GM12872 (cell line): ENCODE measurements around the gene HOOK2.

Experiments
- CTCF ChIP-seq: IDR thresholded peaks from 3 replicates; pipeline ENCODE4 v1.5.1; 2011; ENCODE audit warnings: low read depth, mild to moderate bottlenecking, low read length, moderate library complexity; ENCODE audit not compliant: insufficient read depth

The HOOK2 gene

GRCh38 chr19:12736995-12737834 is 38.1 kb downstream of the HOOK2 start, which contains the start of gene GET3:
GET3 (plus strand) TSS chr19:12737497; CDS start chr19:12737506, 9 bp downstream.
- TF ChIP-seq CTCF = no peak

DNA sequence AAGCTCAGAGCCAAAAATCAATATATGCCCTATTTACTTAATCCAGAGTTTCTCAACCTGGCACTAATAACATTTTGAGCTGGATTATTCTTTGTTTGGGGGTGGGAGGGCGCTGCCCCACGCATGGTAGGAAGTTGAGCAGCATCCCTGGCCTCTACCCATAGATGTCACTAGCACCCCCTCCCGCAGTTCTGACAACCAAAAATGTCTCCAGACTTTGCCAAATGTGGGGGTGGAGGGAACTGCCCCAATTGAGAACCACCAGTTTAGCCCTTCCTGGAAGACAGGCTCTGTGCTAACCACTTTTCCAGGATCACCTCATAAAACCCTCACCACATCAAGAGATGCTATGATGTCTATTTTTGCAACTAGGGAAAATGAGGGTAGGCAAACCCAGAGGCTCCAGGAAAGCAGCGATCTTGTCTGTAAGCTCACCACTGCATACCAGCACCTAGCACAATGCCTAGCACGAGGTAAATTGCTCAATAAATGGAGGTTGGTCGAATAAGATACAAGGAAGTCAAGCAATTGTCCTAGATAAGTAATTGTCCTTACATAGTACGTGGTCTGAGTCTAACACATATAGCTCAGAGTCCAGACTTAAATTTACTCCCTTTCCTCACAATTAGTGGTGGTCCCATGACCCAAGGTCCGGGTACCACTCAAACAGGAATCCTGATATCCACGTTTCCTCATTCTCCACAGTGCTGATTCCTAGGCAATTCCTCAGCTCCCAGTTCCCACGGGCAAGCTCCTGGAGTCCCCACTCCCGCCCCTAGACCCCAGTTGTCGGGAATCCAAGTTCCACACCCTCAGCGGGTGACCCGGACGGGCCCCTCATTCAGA is 41.8 kb downstream of the HOOK2 start:
- TF ChIP-seq CTCF = peak; percentile 81

GRCh38 chr19:12731337-12731736 is 44.0 kb downstream of the HOOK2 start:
- no peak for TF ChIP-seq CTCF

GRCh38 chr19:12730064-12730463 is 45.3 kb downstream of the HOOK2 start:
- TF ChIP-seq CTCF = no peak

DNA sequence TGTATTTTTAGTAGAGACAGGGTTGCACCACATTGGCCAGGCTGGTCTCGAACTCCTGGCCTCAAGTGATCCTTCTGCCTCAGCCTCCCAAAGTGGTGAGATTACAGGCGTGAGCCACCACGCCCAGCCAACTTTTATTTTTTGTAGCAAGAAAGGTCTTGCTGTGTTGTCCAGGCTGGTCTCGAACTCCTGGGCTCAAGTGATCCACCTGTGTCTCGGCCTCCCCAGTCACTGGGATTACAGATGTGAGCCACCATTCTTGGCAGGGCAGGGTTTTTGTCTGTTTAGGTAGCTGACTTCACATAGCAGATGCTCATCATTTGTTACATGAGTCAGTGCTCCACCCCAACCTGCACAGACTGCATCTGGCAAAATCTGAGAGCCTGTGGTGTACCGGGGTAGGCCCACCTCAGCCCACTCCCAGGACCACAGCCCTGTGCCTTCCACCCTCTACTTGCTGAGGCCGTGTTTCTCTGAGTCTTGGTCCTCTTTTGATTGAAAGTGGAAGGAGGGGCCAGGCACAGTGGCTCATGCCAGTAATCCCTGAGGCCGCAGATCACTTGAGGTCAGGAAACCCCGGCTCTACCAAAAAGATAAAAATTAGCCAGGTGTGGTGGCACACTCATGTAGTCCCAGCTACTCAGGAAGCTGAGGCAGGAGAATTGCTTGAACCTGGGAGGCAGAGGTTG is 47.5 kb downstream of the HOOK2 start:
- no peak for TF ChIP-seq CTCF

DNA sequence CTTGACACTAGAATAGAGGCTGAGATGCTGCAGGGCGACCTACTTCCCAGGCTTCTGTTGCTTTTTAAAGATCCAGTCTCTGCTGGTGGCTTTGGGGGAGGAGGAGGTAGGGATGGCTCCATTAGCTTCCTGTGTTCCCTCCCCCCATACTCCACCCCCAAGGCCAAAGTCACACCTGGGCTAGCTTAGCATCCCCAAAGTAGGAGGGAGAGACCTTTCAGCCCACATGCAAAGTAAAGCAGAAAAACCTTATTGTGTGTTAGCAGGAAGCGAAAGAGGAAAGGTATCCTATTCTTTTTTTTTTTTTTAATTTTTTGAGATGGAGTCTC is 48.4 kb downstream of the HOOK2 start:
- TF ChIP-seq CTCF = no peak
